ENCODE data around the gene RNF10. TPM values are rescaled to one million over a fixed set of nuclear protein-coding genes. Genes with fewer than 3 reads are reported as not detected.
"Not testable (repeated sequence)": the region's sequence is repeated elsewhere in the genome, so short reads cannot be mapped to it uniquely, and the experiment has no call there.

Gene RNF10
- total and polyA plus RNA-seq, 2 of the 4 experiments (the other 2 are of a cell fraction): 44.4 to 95.0 TPM

DNA sequence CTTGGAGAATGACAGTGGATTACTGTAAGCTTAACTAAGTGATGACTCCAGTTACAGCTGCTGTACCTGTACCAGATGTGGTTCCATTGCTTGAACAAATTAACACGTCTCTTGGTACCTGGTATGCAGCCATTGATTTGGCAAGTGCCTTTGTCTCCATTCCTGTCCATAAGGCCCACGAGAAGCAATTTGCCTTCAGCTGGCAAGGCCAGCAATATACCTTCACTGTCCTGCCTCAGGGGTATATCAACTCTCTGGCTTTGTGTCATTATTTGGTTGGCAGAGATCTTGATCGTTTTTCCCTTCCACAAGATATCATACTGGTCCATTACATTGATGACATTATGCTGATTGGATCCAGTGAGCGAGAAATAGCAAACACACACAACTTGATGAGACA lies 76.4 kb downstream of the RNF10 start:
- Histone ChIP-seq H3K4me1 (ENCODE audit: control insufficient read depth, insufficient read depth, low read length) (no peaks in the 10 kb centered on the region), H4K20me1 (ENCODE audit: insufficient read depth, low read length) (no peaks in the 10 kb centered on the region), H3K79me1 (ENCODE audit: low read depth in 1 of 2, low read length in 2 of 2) (no peaks in the 10 kb centered on the region), H3K56ac (ENCODE audit: extremely low read depth, insufficient read depth, low read length) (no peak overlapping the region), H4K5ac (ENCODE audit: low read depth, low read length) (no peak overlapping the region), H3K9me3 (ENCODE audit: control insufficient read depth, insufficient read depth, low read length) (no peaks in the 10 kb centered on the region), H3K14ac (replicated peaks; ENCODE audit: low read depth, low read length) (no peak overlapping the region), H3K9me1 (ENCODE audit: insufficient read depth, low read length) (no peaks in the 10 kb centered on the region), H3K23ac (ENCODE audit: low read depth, low read length) (no peak overlapping the region), H2AK5ac (ENCODE audit: low read depth, low read length) (no peak overlapping the region), H3K4me3 (ENCODE audit: insufficient read depth, low read depth, low read length) (no peak overlapping the region), H4K8ac (ENCODE audit: low read depth in 2 of 2, low read length in 2 of 2) (no peak overlapping the region), H3K9ac (ENCODE audit: low read depth, low read length) (no peak overlapping the region), H3K4me2 (ENCODE audit: low read depth, low read length) (no peak overlapping the region), H3K18ac (ENCODE audit: low read depth, low read length) (no peak overlapping the region), H2BK15ac (ENCODE audit: low read depth, low read length) (no peak overlapping the region), H2BK120ac (ENCODE audit: low read depth, low read length) (no peak overlapping the region), H3K27me3 (ENCODE audit: control insufficient read depth, insufficient read depth, low read length) (peaks cover 30% of the 10 kb centered on the region), H2AFZ (replicated peaks; ENCODE audit: low read length, poor library complexity) (no peak overlapping the region), H3K4ac (ENCODE audit: low read depth, low read length) (no peak overlapping the region), H4K91ac (ENCODE audit: insufficient read depth, low read depth, low read length) (no peak overlapping the region), H3K27ac (ENCODE audit: insufficient read depth, low read length) (no peak overlapping the region), H2AK9ac (replicated peaks; ENCODE audit: low read depth, low read length, poor library complexity) (no peak overlapping the region), H2BK20ac (ENCODE audit: low read depth, low read length) (no peak overlapping the region), H3K36me3 (ENCODE audit: control insufficient read depth, insufficient read depth, low read length) (no peaks in the 10 kb centered on the region), H2BK5ac (ENCODE audit: low read depth, low read length, poor library complexity, severe bottlenecking) (no peak overlapping the region)
- TF ChIP-seq SMC3 (IDR thresholded peaks at IDR 0.05; ENCODE audit: low read depth, low read length): no peak
- TF ChIP-seq FOS (IDR thresholded peaks at IDR 0.05; ENCODE audit: low read depth, low read length): no peak
- no peak for TF ChIP-seq RFX5 (IDR thresholded peaks at IDR 0.05; ENCODE audit: low read depth, low read length)
- no peak for TF ChIP-seq CHD1 (IDR thresholded peaks at IDR 0.05; ENCODE audit: low read depth, low read length)
- no peak for TF ChIP-seq RAD21 (IDR thresholded peaks at IDR 0.05; ENCODE audit: low read length)
- no peak for TF ChIP-seq RCOR1 (IDR thresholded peaks at IDR 0.05; ENCODE audit: insufficient replicate concordance, low read length)
- no peak for TF ChIP-seq BHLHE40 (IDR thresholded peaks at IDR 0.05; ENCODE audit: low read depth, low read length)
- no peak for TF ChIP-seq MAFK (IDR thresholded peaks at IDR 0.05; ENCODE audit: low read depth, low read length)
- dilution Hi-C loops (cut with HindIII; ENCODE audit: low sequenced_read_pairs, unreplicated experiment) (no loop called here), intact Hi-C loops (cut with micrococcal nuclease) (no loop called here), in situ Hi-C loops (cut with MboI; ENCODE audit: low sequenced_read_pairs) (no loop called here)
- ATAC-seq (ENCODE audit: low read depth) (no peak), DNase-seq (no peak)
- 14% methylated on average over 1 of the region's 4 CpGs; no CpG with 5 or more reads in 1 of the 2 experiments for WGBS, 2 experiments (ENCODE audit: extremely low coverage in 2 of 2, insufficient read length in 1 of 2)
- no TSS peak for BruUV-seq (replicated peaks)
- ChIA-PET CTCF (no interaction called here), POLR2A (ENCODE audit: unreplicated experiment) (no interaction called here)

DNA sequence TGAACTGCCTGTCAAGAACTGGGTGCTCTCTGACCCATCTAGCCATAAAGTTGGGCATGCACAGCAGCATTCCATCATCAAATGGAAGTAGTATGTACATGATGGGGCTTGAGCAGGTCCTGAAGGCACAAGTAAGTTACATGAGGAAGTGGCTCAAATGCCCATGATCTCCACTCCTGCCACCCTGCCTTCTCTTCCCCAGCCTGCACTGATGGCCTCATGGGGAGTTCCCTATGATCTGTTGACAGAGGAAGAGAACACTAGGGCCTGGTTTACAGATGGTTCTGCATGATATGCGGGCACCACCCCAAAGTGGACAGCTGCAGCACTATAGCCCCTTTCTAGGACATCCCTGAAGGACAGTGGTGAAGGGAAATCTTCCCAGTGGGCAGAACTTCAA lies 77.4 kb downstream of the RNF10 start:
- BruUV-seq (replicated peaks); H2AFZ ChIP-seq (replicated peaks; ENCODE audit: low read length, poor library complexity); H3K9ac ChIP-seq (ENCODE audit: low read depth, low read length); ATAC-seq (ENCODE audit: low read depth); H3K4me2 ChIP-seq (ENCODE audit: low read depth, low read length); H2BK20ac ChIP-seq (ENCODE audit: low read depth, low read length); H4K91ac ChIP-seq (ENCODE audit: insufficient read depth, low read depth, low read length); H3K23ac ChIP-seq (ENCODE audit: low read depth, low read length); H3K4me1 ChIP-seq (ENCODE audit: control insufficient read depth, insufficient read depth, low read length); H4K5ac ChIP-seq (ENCODE audit: low read depth, low read length); CTCF ChIA-PET; H3K56ac ChIP-seq (ENCODE audit: extremely low read depth, insufficient read depth, low read length); H3K27ac ChIP-seq (ENCODE audit: insufficient read depth, low read length); POLR2A ChIA-PET (ENCODE audit: unreplicated experiment); DNase-seq; H3K36me3 ChIP-seq (ENCODE audit: control insufficient read depth, insufficient read depth, low read length); H2AK9ac ChIP-seq (replicated peaks; ENCODE audit: low read depth, low read length, poor library complexity); H4K8ac ChIP-seq (ENCODE audit: low read depth in 2 of 2, low read length in 2 of 2); H2BK120ac ChIP-seq (ENCODE audit: low read depth, low read length); H3K4ac ChIP-seq (ENCODE audit: low read depth, low read length); in situ Hi-C loops (cut with MboI; ENCODE audit: low sequenced_read_pairs); H3K14ac ChIP-seq (replicated peaks; ENCODE audit: low read depth, low read length); H3K9me1 ChIP-seq (ENCODE audit: insufficient read depth, low read length); H3K4me3 ChIP-seq (ENCODE audit: insufficient read depth, low read depth, low read length); H2BK15ac ChIP-seq (ENCODE audit: low read depth, low read length); dilution Hi-C loops (cut with HindIII; ENCODE audit: low sequenced_read_pairs, unreplicated experiment); H2BK5ac ChIP-seq (ENCODE audit: low read depth, low read length, poor library complexity, severe bottlenecking); intact Hi-C loops (cut with micrococcal nuclease); H3K9me3 ChIP-seq (ENCODE audit: control insufficient read depth, insufficient read depth, low read length); H3K18ac ChIP-seq (ENCODE audit: low read depth, low read length); H2AK5ac ChIP-seq (ENCODE audit: low read depth, low read length); H3K79me1 ChIP-seq (ENCODE audit: low read depth in 1 of 2, low read length in 2 of 2); H4K20me1 ChIP-seq (ENCODE audit: insufficient read depth, low read length): not testable (repeated sequence)
- 20% methylated on average over 1 of the region's 1 CpG; no CpG with 5 or more reads in 1 of the 2 experiments for WGBS, 2 experiments (ENCODE audit: extremely low coverage in 2 of 2, insufficient read length in 1 of 2)
- peaks cover 27% of the 10 kb centered on the region for H3K27me3 ChIP-seq (ENCODE audit: control insufficient read depth, insufficient read depth, low read length)

Measured in IMR-90 (cell line).